HG03442 (cell line): ENCODE results near the gene ARFGAP1.
"Not testable (repeated sequence)": the region's sequence is repeated elsewhere in the genome, so short reads cannot be mapped to it uniquely, and the experiment has no call there.

Experiments
- ATAC-seq: cut with Tn5 transposase; IDR thresholded peaks from one replicate; pipeline ENCODE4 v1.9.1; 2021; ENCODE audit warnings: mild to moderate bottlenecking, moderate library complexity; ENCODE audit not compliant: unreplicated experiment

The ARFGAP1 gene

GRCh38 chr20:63290136-63290676 is 17.6 kb downstream of the ARFGAP1 start:
- no peak for ATAC-seq

- ATAC-seq = no peak
Observed at GRCh38 chr20:63290677-63291472, 18.3 kb downstream of the ARFGAP1 start.

- no peak for ATAC-seq
Observed at GRCh38 chr20:63291811-63292210, 19.2 kb downstream of the ARFGAP1 start.

GRCh38 chr20:63292292-63292701 is 19.7 kb downstream of the ARFGAP1 start:
- ATAC-seq = no peak

GRCh38 chr20:63292904-63293303 is 20.3 kb downstream of the ARFGAP1 start, which contains the start of gene COL20A1:
Gene COL20A1, plus strand, starts transcription at chr20:63293186. Its CDS starts 1,922 bp downstream, at chr20:63295108.
- no peak for ATAC-seq

- ATAC-seq = no peak
Observed at GRCh38 chr20:63293456-63293855, 20.8 kb downstream of the ARFGAP1 start.

GRCh38 chr20:63293871-63294535 is 21.4 kb downstream of the ARFGAP1 start:
- no peak for ATAC-seq

- no peak for ATAC-seq
Observed at GRCh38 chr20:63294536-63294900, 21.9 kb downstream of the ARFGAP1 start.

GRCh38 chr20:63295018-63295417 is 22.4 kb downstream of the ARFGAP1 start:
- ATAC-seq = no peak

GRCh38 chr20:63295422-63295821 is 22.8 kb downstream of the ARFGAP1 start:
- ATAC-seq = no peak

GRCh38 chr20:63295846-63296245 is 23.2 kb downstream of the ARFGAP1 start:
- ATAC-seq = no peak

GRCh38 chr20:63296531-63297299 is 24.1 kb downstream of the ARFGAP1 start:
- ATAC-seq = no peak

GRCh38 chr20:63297371-63297781 is 24.8 kb downstream of the ARFGAP1 start:
- no peak for ATAC-seq

- no peak for ATAC-seq
Observed at GRCh38 chr20:63297796-63298572, 25.4 kb downstream of the ARFGAP1 start.

GRCh38 chr20:63298731-63299312 is 26.2 kb downstream of the ARFGAP1 start:
- ATAC-seq = no peak

- ATAC-seq = no peak
Observed at GRCh38 chr20:63301671-63302070, 29.1 kb downstream of the ARFGAP1 start.

GRCh38 chr20:63303095-63303666 is 30.6 kb downstream of the ARFGAP1 start:
- no peak for ATAC-seq

GRCh38 chr20:63305393-63305792 is 32.8 kb downstream of the ARFGAP1 start:
- no peak for ATAC-seq

GRCh38 chr20:63305933-63306672 is 33.5 kb downstream of the ARFGAP1 start:
- not testable (repeated sequence) for ATAC-seq
